Neural cell (in vitro differentiated cells): ENCODE measurements around the gene EIF3K.

Experiments
- POLR2AphosphoS5 ChIP-seq: IDR thresholded peaks from 2 replicates; pipeline ENCODE4 v1.6.1; 2012
- RAD21 ChIP-seq: fragments of 450-650 bp; conservative IDR thresholded peaks from 2 replicates; pipeline ENCODE4 v1.6.1; 2014; ENCODE audit warnings: antibody characterized with exemption, mild to moderate bottlenecking, moderate library complexity
- SMC3 ChIP-seq: fragments of 450-650 bp; conservative IDR thresholded peaks from 2 replicates; pipeline ENCODE4 v1.6.1; 2014; ENCODE audit warnings: antibody characterized with exemption, mild to moderate bottlenecking, moderate library complexity; ENCODE audit not compliant: poor library complexity
- TF ChIP-seq, protein P1 (sequence below): fragments of 450-650 bp; IDR thresholded peaks from 2 replicates; pipeline ENCODE4 v1.5.1; 2014; ENCODE audit warnings: antibody characterized with exemption, mild to moderate bottlenecking, moderate library complexity; ENCODE audit not compliant: poor library complexity, severe bottlenecking

DNA sequence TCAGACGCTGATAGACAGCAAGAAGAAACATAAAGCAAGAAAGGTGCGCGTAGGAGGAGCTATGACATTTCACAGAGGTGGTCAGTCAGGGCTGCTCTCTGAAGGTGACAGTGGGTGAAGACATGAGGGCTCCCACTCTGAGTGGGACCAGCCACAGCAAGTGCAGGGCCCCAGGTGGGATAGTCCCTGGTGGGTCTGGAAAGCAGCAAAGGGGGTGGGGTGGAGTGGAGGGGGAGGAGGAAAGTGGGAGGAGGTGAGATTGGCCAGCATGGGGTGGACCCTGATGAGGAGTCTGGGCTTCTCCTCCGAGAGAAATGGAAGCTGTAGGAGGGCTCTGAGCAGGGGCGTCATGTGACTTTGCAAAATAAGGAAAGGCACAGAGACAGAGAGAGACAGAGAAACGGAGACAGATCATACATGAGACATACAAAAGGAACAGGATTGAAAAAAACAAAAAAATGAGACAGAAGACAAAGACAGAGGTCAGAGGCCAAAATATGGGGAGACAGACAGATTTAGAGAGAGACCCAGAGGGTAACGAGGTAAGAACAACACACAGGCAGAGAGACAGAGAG is 3.9 kb upstream of the EIF3K start:
- TF ChIP-seq SMC3 (no peak), POLR2AphosphoS5 (no peak), RAD21 (no peak)
- TF ChIP-seq, protein P1, sequence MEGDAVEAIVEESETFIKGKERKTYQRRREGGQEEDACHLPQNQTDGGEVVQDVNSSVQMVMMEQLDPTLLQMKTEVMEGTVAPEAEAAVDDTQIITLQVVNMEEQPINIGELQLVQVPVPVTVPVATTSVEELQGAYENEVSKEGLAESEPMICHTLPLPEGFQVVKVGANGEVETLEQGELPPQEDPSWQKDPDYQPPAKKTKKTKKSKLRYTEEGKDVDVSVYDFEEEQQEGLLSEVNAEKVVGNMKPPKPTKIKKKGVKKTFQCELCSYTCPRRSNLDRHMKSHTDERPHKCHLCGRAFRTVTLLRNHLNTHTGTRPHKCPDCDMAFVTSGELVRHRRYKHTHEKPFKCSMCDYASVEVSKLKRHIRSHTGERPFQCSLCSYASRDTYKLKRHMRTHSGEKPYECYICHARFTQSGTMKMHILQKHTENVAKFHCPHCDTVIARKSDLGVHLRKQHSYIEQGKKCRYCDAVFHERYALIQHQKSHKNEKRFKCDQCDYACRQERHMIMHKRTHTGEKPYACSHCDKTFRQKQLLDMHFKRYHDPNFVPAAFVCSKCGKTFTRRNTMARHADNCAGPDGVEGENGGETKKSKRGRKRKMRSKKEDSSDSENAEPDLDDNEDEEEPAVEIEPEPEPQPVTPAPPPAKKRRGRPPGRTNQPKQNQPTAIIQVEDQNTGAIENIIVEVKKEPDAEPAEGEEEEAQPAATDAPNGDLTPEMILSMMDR: no peak
